HFFc6 (cell line): ENCODE measurements around the gene ALG2. TPM values are rescaled to one million over a fixed set of nuclear protein-coding genes. Genes with fewer than 3 reads are reported as not detected.

ENCODE experiments used
- DNase-seq: peaks from one replicate; pipeline ENCODE4 v3.0.0-alpha.2; 2018
- H3K27ac Mint-ChIP-seq: 2 replicates; pipeline ENCODE4 v1.8.0; 2020; ENCODE audit warnings: mild to moderate bottlenecking, mixed read lengths
- H3K27me3 Mint-ChIP-seq: 2 replicates; pipeline ENCODE4 v1.8.0; 2021; ENCODE audit warnings: mild to moderate bottlenecking, moderate library complexity, mixed read lengths; ENCODE audit not compliant: insufficient read depth
- H3K36me3 Mint-ChIP-seq: 2 replicates; pipeline ENCODE4 v1.8.0; 2021; ENCODE audit warnings: low read depth, mixed read lengths
- H3K4me1 Mint-ChIP-seq: 2 replicates; pipeline ENCODE4 v1.8.0; 2020; ENCODE audit warnings: low read depth, mixed read lengths
- H3K4me3 Mint-ChIP-seq: 2 replicates; pipeline ENCODE4 v1.8.0; 2020; ENCODE audit warnings: mild to moderate bottlenecking, moderate library complexity, mixed read lengths
- H3K9me3 Mint-ChIP-seq: 2 replicates; pipeline ENCODE4 v1.8.0; 2020; ENCODE audit warnings: mild to moderate bottlenecking, mixed read lengths
- total RNA-seq, 6 experiments: library from RNA; stranded (reverse); fragmentation: NEBNext Ultra II Directional; extraction: Animal tissue kit (Norgen Biotek cat#: 25700); gene quantifications; 2 replicates in 1 of 6; 3 replicates in 5 of 6; pipeline ENCODE4 v1.2.3, GENCODE V29; 2021
- TF ChIP-seq, protein P1 (sequence below): fragments of 200-600 bp; sonication (generic); IDR thresholded peaks from 2 replicates; pipeline ENCODE4 v1.5.0; 2021; ENCODE audit warnings: antibody characterized with exemption, mild to moderate bottlenecking

ALG2 gene
- total RNA-seq, 6 experiments from 2014 or later: 30.4 to 42.2 (median 38.3) TPM

DNA sequence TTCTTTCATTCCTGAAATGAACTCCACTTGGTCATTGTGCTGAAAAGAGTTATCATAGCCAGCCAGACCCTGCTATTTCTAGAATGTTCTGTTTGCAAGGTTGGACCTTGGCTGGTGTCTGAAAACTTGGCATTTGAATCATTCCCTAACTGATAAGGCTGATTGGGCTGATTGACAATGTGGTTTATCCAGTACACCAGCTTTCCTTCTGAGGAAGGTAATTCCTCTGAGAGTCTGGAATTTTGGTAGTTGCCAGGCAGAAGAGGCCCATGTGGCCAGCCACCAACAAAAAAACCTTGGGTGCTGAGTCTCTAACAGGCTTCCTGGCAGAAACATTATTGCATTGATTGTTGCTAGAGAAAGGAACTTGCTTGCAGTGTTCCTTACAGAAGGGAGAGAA, 15.6 kb upstream of the ALG2 start:
- TF ChIP-seq, protein P1, sequence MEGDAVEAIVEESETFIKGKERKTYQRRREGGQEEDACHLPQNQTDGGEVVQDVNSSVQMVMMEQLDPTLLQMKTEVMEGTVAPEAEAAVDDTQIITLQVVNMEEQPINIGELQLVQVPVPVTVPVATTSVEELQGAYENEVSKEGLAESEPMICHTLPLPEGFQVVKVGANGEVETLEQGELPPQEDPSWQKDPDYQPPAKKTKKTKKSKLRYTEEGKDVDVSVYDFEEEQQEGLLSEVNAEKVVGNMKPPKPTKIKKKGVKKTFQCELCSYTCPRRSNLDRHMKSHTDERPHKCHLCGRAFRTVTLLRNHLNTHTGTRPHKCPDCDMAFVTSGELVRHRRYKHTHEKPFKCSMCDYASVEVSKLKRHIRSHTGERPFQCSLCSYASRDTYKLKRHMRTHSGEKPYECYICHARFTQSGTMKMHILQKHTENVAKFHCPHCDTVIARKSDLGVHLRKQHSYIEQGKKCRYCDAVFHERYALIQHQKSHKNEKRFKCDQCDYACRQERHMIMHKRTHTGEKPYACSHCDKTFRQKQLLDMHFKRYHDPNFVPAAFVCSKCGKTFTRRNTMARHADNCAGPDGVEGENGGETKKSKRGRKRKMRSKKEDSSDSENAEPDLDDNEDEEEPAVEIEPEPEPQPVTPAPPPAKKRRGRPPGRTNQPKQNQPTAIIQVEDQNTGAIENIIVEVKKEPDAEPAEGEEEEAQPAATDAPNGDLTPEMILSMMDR: no peak
- Mint-ChIP-seq H3K27me3 (no peaks in the 10 kb centered on the region; the same call in 1 of the 2 replicates), H3K4me1 (peaks cover 17% of the 10 kb centered on the region), H3K36me3 (no peaks in the 10 kb centered on the region; the same call in 1 of the 2 replicates), H3K9me3 (no peaks in the 10 kb centered on the region), H3K4me3 (no peak overlapping the region), H3K27ac (no peak overlapping the region)
- no peak for DNase-seq

DNA sequence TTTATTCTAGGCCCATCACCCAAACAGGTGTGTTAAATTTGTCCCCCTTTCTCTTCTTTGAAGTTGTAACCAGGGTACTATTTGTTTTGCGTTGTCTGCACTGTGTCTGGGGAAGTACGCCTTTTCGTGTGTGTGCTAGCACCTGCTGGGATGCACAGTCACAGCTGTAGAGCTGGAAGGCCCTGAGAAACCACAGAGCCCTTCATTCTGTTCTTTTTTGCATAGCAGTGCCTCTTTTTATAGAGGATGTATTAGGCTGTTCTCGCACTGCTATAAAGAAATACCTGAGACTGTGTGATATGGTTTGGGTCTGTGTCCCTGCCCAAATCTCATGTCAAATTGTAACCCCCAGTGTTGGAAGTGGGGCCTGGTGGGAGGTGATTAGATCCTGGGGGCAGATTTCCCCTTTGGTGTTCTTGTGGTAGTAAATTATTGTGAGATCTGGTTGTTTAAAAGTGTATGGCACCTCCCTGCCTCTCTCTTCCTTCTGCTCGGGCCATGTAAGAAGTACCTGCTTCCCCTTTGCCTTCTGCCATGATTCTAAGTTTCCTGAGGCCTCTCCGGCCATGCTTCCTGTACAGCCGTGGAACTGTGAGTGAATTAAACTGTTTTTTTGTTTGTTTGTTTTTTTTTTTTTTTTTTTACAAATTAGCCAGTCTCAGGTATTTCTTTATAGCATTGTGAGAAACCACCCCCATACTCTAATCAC, 14.3 kb upstream of the ALG2 start:
- H3K4me1 Mint-ChIP-seq: peaks cover 17% of the 10 kb centered on the region
- H3K36me3 Mint-ChIP-seq: peaks cover 6% of the 10 kb centered on the region
- no peak for DNase-seq
- H3K27ac Mint-ChIP-seq: no peak overlapping the region
- H3K9me3 Mint-ChIP-seq: no peaks in the 10 kb centered on the region
- no peaks in the 10 kb centered on the region; the same call in 1 of the 2 replicates for H3K27me3 Mint-ChIP-seq
- H3K4me3 Mint-ChIP-seq: no peak overlapping the region
- TF ChIP-seq, protein P1: no peak

DNA sequence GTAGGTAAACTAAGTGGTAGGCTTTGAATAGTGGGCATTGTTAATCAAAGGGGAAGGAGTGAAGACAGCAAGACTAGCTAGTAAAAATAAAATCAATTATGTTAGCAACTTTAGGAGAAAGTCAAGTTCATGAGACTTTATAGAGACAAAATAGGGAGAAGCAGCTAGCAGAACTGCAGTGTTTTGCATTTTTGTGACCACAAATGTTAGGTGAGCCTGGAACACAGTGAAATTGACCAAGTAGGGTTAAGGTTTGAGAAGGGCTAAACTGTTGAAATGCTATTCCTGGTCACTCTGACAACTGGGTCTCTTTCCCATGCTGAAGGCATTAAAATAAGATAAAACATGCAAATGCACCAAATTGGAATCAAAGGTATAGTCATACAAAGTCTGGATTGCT, 13.3 kb upstream of the ALG2 start:
- H3K4me3 Mint-ChIP-seq: no peak overlapping the region
- no peaks in the 10 kb centered on the region; the same call in 1 of the 2 replicates for H3K27me3 Mint-ChIP-seq
- H3K27ac Mint-ChIP-seq: no peak overlapping the region
- H3K36me3 Mint-ChIP-seq: peaks cover 16% of the 10 kb centered on the region
- no peak for DNase-seq
- TF ChIP-seq, protein P1: no peak
- no peaks in the 10 kb centered on the region for H3K9me3 Mint-ChIP-seq
- peaks cover 14% of the 10 kb centered on the region for H3K4me1 Mint-ChIP-seq

DNA sequence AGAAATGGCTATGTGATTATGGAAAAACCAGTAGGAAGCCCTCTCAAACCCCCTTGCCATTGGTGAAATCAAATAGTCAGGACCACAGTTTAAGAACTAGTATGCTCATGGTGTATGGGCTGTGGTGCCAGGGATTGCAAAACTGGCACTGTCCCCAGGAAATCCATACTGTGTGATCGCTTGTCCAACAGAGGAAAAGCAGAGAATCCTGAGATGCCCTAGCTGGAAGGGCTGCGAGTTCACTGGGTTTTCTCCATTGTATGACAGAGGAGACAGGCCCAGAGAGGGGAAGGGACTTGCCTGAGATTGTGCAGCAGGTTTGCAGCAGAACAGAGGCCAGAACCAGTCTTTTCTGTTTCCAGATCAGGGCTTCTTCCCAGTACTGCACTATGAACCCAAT, 12.9 kb upstream of the ALG2 start:
- TF ChIP-seq, protein P1: no peak
- Mint-ChIP-seq H3K4me3 (no peak overlapping the region), H3K9me3 (no peaks in the 10 kb centered on the region), H3K27me3 (no peaks in the 10 kb centered on the region; the same call in 1 of the 2 replicates), H3K36me3 (peaks cover 16% of the 10 kb centered on the region), H3K4me1 (peaks cover 10% of the 10 kb centered on the region), H3K27ac (no peak overlapping the region)
- no peak for DNase-seq

DNA sequence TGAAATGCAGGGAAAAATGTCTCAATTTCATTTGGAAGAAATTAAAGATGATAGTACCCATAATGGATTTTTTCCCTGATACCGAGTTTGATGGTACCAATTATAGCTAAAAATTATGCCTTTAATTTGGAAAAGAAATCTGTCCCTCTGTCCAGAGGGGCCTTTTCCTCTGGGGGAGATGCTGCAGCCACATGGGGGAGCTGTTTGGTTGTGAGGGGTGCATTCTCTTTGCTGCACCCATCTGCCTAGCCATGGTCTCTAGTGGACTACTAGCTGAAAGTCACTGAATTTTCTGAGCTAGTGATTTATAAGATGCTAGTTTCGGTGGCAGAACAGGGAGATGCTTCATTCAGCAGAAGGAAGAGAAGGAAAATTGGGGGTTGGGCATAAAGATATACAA, 10.0 kb upstream of the ALG2 start:
- DNase-seq: peak; percentile 14
- no peaks in the 10 kb centered on the region for H3K9me3 Mint-ChIP-seq
- H3K27me3 Mint-ChIP-seq: no peaks in the 10 kb centered on the region; the same call in 1 of the 2 replicates
- H3K4me1 Mint-ChIP-seq: no peaks in the 10 kb centered on the region
- H3K4me3 Mint-ChIP-seq: no peak overlapping the region
- H3K36me3 Mint-ChIP-seq: peaks cover 19% of the 10 kb centered on the region
- H3K27ac Mint-ChIP-seq: no peak overlapping the region
- TF ChIP-seq, protein P1: peak; percentile 79
